Ishikawa (cell line): ENCODE measurements around the gene ALX3.

Source experiments
- TCF12 ChIP-seq: IDR thresholded peaks from 2 replicates; pipeline ENCODE4 v1.6.1; 2012; ENCODE audit warnings: low read depth
- TEAD4 ChIP-seq: IDR thresholded peaks from 2 replicates; pipeline ENCODE4 v1.6.1; 2012

DNA sequence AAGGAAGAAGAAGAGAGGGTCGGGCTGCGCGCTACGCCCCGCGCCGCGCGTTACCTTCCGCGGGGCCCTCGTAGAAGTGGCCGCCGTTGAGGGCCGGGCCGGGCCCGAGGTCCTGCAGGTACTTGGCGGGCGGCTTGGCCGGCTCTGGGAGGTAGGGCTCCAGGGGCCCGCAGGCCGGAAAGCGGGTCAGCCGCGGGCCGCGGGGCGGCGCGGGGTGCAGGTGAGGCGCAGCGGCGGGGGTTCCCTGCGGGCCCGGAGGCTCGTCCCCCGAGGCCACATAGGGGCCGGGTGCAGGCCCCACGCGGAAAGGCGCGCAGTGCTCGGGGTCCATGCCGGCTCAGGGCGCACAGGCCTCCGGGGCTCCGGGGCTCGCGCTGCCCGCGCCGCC is 196 bp downstream of the ALX3 start:
- no peak for TF ChIP-seq TEAD4
- no peak for TF ChIP-seq TCF12
